GM12892 (cell line): ENCODE measurements around the gene VCX3A.

Experiments
- DNase-seq: peaks from one replicate; pipeline ENCODE4 v3.0.0; 2011; ENCODE audit not compliant: insufficient read length
- FAIRE-seq: peaks from 2 replicates; lab custom pipeline; 2011; peaks lifted over from hg19 to GRCh38; lab: Jason Lieb, UNC
- POLR2A ChIP-seq: IDR thresholded peaks from 2 replicates; pipeline ENCODE4 v1.6.1; 2011; ENCODE audit warnings: low read depth, low read length, control low read depth
- POLR2AphosphoS5 ChIP-seq: IDR thresholded peaks from 2 replicates; pipeline ENCODE4 v1.6.1; 2011; ENCODE audit warnings: low read depth, low read length, control low read depth
- TAF1 ChIP-seq: IDR thresholded peaks from 2 replicates; pipeline ENCODE4 v1.6.1; 2011; ENCODE audit warnings: low read depth, mild to moderate bottlenecking, control low read depth, low read length, borderline replicate concordance

Gene VCX3A

GRCh38 chrX:6498324-6498723 lies 36.6 kb downstream of the VCX3A start:
- TF ChIP-seq POLR2AphosphoS5 (no peak), POLR2A (no peak), TAF1 (no peak)
- FAIRE-seq, result no peak

More at GRCh38 chrX:6498324-6498723, 36.6 kb downstream of the VCX3A start:
- no peak for DNase-seq
